Endothelial cell of umbilical vein (primary cell): ENCODE data around the gene HPGDS.

Experiments
- EZH2 ChIP-seq: IDR thresholded peaks from 2 replicates; pipeline ENCODE4 v1.6.1; 2012; ENCODE audit warnings: borderline replicate concordance, low read depth, mild to moderate bottlenecking, moderate library complexity, low read length, inconsistent platforms; ENCODE audit not compliant: severe bottlenecking
- FOS ChIP-seq: IDR thresholded peaks from 2 replicates; pipeline ENCODE4 v1.6.1; 2011; ENCODE audit warnings: mild to moderate bottlenecking, low read length, moderate library complexity, borderline replicate concordance; ENCODE audit not compliant: insufficient read depth
- POLR2A ChIP-seq: IDR thresholded peaks from 2 replicates; pipeline ENCODE4 v1.6.1; 2012; ENCODE audit warnings: low read depth, mild to moderate bottlenecking, control low read depth, low read length
- POLR2AphosphoS5 ChIP-seq: IDR thresholded peaks from 2 replicates; pipeline ENCODE4 v1.6.1; 2012; ENCODE audit warnings: low read depth, mild to moderate bottlenecking, control low read depth, low read length, moderate library complexity; ENCODE audit not compliant: insufficient read depth
- TF ChIP-seq, protein P1 (sequence below): IDR thresholded peaks from 2 replicates; pipeline ENCODE4 v1.6.1; 2011; ENCODE audit not compliant: insufficient read depth, insufficient read length
- TF ChIP-seq, protein P2 (sequence below), 2 donors: IDR thresholded peaks; 1 replicate in 1 of 2; 2 replicates in 1 of 2; pipeline ENCODE4 v1.5.1; 2011; ENCODE audit warnings: low read length in 2 of 2, mild to moderate bottlenecking in 2 of 2, moderate library complexity in 2 of 2, control low read depth in 1 of 2, inconsistent platforms in 1 of 2, low read depth in 1 of 2; ENCODE audit not compliant: insufficient read depth in 1 of 2; ENCODE audit errors: extremely low read depth in 1 of 2

DNA sequence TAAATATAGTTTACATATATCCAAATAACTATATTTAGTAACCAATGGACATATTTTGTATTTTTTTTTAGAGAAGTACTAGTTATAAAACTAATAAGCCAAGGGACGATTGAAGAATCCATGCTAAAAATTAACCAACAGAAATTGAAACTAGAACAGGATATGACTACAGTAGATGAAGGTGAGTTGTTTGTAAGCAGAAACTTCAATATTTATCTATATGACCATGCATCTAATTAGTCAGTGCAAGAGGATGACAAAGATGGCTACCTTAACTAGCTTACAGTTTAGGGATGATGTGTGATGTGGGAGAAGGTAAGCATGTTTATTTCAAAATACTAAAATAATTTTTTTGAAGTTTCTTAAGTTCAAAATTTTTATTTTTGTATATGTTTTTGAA is 57.7 kb downstream of the HPGDS start:
- no peak for TF ChIP-seq POLR2A
- TF ChIP-seq, protein P1, sequence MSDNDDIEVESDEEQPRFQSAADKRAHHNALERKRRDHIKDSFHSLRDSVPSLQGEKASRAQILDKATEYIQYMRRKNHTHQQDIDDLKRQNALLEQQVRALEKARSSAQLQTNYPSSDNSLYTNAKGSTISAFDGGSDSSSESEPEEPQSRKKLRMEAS = no peak
- TF ChIP-seq, protein P2, sequence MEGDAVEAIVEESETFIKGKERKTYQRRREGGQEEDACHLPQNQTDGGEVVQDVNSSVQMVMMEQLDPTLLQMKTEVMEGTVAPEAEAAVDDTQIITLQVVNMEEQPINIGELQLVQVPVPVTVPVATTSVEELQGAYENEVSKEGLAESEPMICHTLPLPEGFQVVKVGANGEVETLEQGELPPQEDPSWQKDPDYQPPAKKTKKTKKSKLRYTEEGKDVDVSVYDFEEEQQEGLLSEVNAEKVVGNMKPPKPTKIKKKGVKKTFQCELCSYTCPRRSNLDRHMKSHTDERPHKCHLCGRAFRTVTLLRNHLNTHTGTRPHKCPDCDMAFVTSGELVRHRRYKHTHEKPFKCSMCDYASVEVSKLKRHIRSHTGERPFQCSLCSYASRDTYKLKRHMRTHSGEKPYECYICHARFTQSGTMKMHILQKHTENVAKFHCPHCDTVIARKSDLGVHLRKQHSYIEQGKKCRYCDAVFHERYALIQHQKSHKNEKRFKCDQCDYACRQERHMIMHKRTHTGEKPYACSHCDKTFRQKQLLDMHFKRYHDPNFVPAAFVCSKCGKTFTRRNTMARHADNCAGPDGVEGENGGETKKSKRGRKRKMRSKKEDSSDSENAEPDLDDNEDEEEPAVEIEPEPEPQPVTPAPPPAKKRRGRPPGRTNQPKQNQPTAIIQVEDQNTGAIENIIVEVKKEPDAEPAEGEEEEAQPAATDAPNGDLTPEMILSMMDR (IDR thresholded peaks at IDR 0.05; ENCODE audit: extremely low read depth in 1 of 2, insufficient read depth in 1 of 2, low read depth in 1 of 2, low read length in 2 of 2) = no peak
- TF ChIP-seq FOS = no peak
- no peak for TF ChIP-seq POLR2AphosphoS5
- TF ChIP-seq EZH2 = no peak
